ENCODE data around the gene CACNB1. TPM values are rescaled to one million over a fixed set of nuclear protein-coding genes. Genes with fewer than 3 reads are reported as not detected.

CACNB1 gene
- total and polyA plus RNA-seq, 2 of the 13 experiments (the other 11 are each of a cell fraction or from before 2014, with no cell fraction given): 0.75 to 1.5 TPM

GRCh38 chr17:39222866-39223834, 25.7 kb upstream of the CACNB1 start (continued):
- TF ChIP-seq ELK4 (CRISPR knock-in tag; IDR thresholded peaks at IDR 0.05; ENCODE audit: borderline replicate concordance) (no peak), MTA3 (CRISPR knock-in tag; IDR thresholded peaks at IDR 0.05) (no peak)

DNA sequence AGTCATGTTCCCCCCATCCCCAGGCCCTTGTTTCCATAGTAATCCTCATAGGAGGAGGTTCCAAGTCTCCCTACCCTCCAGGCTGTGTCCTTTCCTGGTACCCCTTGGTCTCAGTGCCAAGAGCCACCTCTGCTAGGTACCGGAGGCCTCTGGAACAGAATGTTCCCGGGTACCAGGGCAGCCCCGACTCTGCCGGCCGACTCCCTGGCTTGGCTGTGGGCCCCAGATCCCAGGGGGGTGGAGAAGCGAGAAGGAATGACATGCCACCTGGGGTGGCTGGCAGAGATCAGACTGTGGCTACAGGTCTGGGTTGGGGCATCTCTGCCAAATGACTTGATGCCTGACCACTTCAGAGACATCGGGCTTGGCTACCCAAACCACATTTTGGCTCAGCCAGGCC, 24.7 kb upstream of the CACNB1 start:
- ChIA-PET POLR2A (no interaction called here), CTCF (ENCODE audit: low intra/inter-chr PET ratio, low total read pairs) (no interaction called here)
- ATAC-seq (no peak), FAIRE-seq (no peak), DNase-seq (ENCODE audit: low spot score) (no peak)
- peaks cover 25 to 87% of the 10 kb centered on the region in 2 experiments for H3K27me3 ChIP-seq (ENCODE audit: control insufficient read depth in 1 of 2, insufficient read depth in 2 of 2, low read length in 2 of 2)
- H3K79me2 ChIP-seq (ENCODE audit: insufficient read depth, low read length): no peaks in the 10 kb centered on the region
- intact Hi-C loops (cut with micrococcal nuclease; ENCODE audit: unreplicated experiment): no loop called here
- in situ Hi-C loops (cut with HindIII; ENCODE audit: extremely low pct_ligation_motif_present, low pct_unique_long_range_greater_than_20kb): no loop called here
- no peaks in the 10 kb centered on the region for H3K9me3 ChIP-seq (ENCODE audit: low read length)
- H2AFZ ChIP-seq (ENCODE audit: low read length): no peak overlapping the region
- H3K4me2 ChIP-seq (ENCODE audit: low read depth, low read length): no peak overlapping the region
- no peaks in the 10 kb centered on the region for H3K4me1 ChIP-seq (ENCODE audit: insufficient read depth, low read length)
- no peak overlapping the region for H3K9ac ChIP-seq (ENCODE audit: insufficient read depth, low read depth, low read length)
- H4K20me1 ChIP-seq (ENCODE audit: insufficient read depth, low read length): no peaks in the 10 kb centered on the region
- BruUV-seq (replicated peaks): no TSS peak
- H3K36me3 ChIP-seq (replicated peaks in 1 of 2; ENCODE audit: control insufficient read depth in 1 of 2, insufficient read depth in 2 of 2, low read length in 2 of 2): no peaks in the 10 kb centered on the region
- no peak overlapping the region for H3K4me3 ChIP-seq (replicated peaks in 1 of 3; ENCODE audit: insufficient read depth in 1 of 3, low read depth in 2 of 3, low read length in 3 of 3)
- TF ChIP-seq ELF4 (CRISPR knock-in tag; IDR thresholded peaks at IDR 0.05; ENCODE audit: borderline replicate concordance) (no peak), SUZ12 (IDR thresholded peaks at IDR 0.05; ENCODE audit: low read depth, low read length) (no peak)
- 14% methylated on average over 6 of the region's 7 CpGs for WGBS (ENCODE audit: low lambda C conversion rate)
- no peak overlapping the region for H3K27ac ChIP-seq (ENCODE audit: extremely low read length, insufficient read depth, low read length)
